HL-60 (cell line): ENCODE results near the gene MELTF.

Experiments
- DNase-seq, 2 experiments: peaks; one replicate each; pipeline ENCODE4 v3.0.0-alpha.2; 2010 to 2020; ENCODE audit warnings: low read depth in 1 of 2, low spot score in 1 of 2
- H3K27ac ChIP-seq: fragments of 250-450 bp; sonication (Bioruptor Pico); replicated peaks from 2 replicates; pipeline ENCODE4 v1.5.1; 2020; ENCODE audit warnings: mild to moderate bottlenecking, moderate library complexity
- H3K27me3 ChIP-seq: fragments of 250-450 bp; sonication (Bioruptor Pico); 2 replicates; pipeline ENCODE4 v1.5.1; 2021; ENCODE audit warnings: mild to moderate bottlenecking, moderate library complexity; ENCODE audit not compliant: insufficient read depth, poor library complexity, severe bottlenecking
- H3K4me3 ChIP-seq: replicated peaks from 2 replicates; pipeline ENCODE4 v1.5.1; 2011; ENCODE audit warnings: mild to moderate bottlenecking, control low read depth, low read length; ENCODE audit not compliant: insufficient read depth
- GABPA ChIP-seq: IDR thresholded peaks from 2 replicates; pipeline ENCODE4 v1.6.1; 2012; ENCODE audit warnings: low read depth
- POLR2AphosphoS5 ChIP-seq: IDR thresholded peaks from 2 replicates; pipeline ENCODE4 v1.6.1; 2012; ENCODE audit warnings: low read depth
- SPI1 ChIP-seq: IDR thresholded peaks from 2 replicates; pipeline ENCODE4 v1.6.1; 2012; ENCODE audit warnings: low read depth, mild to moderate bottlenecking, borderline replicate concordance
- TF ChIP-seq, protein P1 (sequence below): IDR thresholded peaks from 2 replicates; pipeline ENCODE4 v1.6.1; 2012; ENCODE audit warnings: low read depth; ENCODE audit not compliant: insufficient replicate concordance
- TF ChIP-seq, protein P2 (sequence below): IDR thresholded peaks from one replicate; pipeline ENCODE4 v1.5.1; 2011; ENCODE audit warnings: low read length, control low read depth, inconsistent platforms; ENCODE audit not compliant: insufficient read depth

Gene MELTF

DNA sequence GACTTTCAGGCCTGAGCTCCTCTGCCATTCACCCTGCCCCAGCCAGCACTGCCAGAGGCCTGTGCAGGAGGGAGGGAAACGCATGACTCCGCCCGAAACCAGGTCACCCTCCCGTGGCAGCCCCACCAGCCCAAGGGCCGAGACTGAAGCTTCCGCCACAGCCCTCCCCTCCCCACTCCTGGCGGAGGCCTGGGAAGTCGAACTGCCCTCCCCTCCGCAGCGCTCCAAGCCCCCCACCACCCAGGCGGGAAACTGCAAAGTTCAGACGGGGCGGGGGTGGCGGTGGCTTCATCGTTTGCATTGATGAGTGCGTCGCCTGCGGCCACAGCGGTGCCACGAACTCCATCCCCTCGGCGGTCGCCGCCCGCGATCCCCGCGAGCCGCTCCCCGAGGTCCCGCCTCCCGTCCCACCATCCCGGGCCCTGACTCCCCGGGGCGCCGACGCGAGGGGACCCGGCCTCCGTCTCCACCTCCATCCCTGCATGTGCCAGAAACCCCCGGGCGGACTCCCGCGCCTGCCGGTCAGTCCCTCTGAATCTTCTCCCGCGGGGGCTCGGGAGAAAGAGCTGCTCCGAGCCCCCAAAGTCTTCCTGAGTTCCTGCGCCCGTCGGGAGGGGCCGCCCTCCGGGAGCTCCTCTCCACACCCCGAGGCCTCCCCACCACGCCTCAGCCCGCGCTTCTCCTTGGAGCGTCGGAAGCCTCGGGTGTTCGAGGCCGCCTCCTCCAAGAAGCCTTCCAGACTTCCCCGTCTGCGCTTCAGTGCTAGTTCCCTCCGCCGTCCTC, 698 bp downstream of the MELTF start:
- peaks cover 4% of the 10 kb centered on the region for H3K27me3 ChIP-seq
- TF ChIP-seq, protein P1, sequence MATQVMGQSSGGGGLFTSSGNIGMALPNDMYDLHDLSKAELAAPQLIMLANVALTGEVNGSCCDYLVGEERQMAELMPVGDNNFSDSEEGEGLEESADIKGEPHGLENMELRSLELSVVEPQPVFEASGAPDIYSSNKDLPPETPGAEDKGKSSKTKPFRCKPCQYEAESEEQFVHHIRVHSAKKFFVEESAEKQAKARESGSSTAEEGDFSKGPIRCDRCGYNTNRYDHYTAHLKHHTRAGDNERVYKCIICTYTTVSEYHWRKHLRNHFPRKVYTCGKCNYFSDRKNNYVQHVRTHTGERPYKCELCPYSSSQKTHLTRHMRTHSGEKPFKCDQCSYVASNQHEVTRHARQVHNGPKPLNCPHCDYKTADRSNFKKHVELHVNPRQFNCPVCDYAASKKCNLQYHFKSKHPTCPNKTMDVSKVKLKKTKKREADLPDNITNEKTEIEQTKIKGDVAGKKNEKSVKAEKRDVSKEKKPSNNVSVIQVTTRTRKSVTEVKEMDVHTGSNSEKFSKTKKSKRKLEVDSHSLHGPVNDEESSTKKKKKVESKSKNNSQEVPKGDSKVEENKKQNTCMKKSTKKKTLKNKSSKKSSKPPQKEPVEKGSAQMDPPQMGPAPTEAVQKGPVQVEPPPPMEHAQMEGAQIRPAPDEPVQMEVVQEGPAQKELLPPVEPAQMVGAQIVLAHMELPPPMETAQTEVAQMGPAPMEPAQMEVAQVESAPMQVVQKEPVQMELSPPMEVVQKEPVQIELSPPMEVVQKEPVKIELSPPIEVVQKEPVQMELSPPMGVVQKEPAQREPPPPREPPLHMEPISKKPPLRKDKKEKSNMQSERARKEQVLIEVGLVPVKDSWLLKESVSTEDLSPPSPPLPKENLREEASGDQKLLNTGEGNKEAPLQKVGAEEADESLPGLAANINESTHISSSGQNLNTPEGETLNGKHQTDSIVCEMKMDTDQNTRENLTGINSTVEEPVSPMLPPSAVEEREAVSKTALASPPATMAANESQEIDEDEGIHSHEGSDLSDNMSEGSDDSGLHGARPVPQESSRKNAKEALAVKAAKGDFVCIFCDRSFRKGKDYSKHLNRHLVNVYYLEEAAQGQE: no peak
- TF ChIP-seq, protein P2, sequence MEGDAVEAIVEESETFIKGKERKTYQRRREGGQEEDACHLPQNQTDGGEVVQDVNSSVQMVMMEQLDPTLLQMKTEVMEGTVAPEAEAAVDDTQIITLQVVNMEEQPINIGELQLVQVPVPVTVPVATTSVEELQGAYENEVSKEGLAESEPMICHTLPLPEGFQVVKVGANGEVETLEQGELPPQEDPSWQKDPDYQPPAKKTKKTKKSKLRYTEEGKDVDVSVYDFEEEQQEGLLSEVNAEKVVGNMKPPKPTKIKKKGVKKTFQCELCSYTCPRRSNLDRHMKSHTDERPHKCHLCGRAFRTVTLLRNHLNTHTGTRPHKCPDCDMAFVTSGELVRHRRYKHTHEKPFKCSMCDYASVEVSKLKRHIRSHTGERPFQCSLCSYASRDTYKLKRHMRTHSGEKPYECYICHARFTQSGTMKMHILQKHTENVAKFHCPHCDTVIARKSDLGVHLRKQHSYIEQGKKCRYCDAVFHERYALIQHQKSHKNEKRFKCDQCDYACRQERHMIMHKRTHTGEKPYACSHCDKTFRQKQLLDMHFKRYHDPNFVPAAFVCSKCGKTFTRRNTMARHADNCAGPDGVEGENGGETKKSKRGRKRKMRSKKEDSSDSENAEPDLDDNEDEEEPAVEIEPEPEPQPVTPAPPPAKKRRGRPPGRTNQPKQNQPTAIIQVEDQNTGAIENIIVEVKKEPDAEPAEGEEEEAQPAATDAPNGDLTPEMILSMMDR: no peak
- no peak for TF ChIP-seq POLR2AphosphoS5
- TF ChIP-seq GABPA: no peak
- no peak for TF ChIP-seq SPI1
- no peak for DNase-seq
- no peak overlapping the region for H3K27ac ChIP-seq
- peak overlapping the region; percentile 46 for H3K4me3 ChIP-seq

DNA sequence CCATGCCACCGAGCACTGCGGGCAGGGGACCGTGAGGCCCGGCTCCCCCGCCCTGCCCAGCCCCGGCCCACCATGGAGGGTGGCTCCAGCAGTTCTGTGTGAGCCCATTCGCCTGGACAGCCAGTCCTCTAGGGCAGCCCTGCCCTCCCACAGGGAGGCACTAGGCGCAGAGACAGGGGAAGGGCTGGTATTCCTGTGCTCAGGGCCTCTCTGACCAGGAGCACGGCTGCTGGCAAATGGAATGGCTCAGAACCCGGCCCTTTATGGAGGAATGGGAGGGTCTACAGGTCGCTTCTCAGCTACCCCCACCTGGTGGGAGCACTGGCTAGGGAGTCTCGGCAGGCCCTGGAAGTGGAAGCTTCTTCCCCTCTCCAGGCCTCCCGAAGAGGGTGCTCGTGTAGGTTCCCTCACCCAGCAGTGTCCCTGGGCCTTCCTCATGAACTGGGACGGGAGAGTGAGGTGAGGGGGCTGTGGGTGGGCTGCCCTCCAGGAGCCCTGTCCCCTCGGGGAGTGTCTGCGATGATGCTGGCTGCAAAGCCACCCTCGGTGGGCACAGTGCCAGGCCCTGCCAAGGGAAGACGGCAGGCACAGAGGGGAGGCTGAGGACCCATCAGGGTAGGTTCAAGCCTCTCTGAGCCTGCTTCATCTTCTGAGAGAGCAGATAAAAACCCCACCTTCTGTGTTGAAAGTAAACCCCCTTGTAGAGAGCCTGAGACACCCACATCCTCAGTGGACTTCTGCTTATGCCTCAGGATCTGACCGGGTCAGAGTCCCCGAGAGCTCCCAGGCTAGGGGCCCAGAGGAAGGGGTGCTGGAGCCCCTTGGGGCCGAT, 1.5 kb downstream of the MELTF start:
- Histone ChIP-seq H3K4me3 (no peak overlapping the region), H3K27ac (no peak overlapping the region)
- no peak for DNase-seq

More for the DNA sequence above, 1.5 kb downstream of the MELTF start:
- peaks cover 4% of the 10 kb centered on the region for H3K27me3 ChIP-seq
- TF ChIP-seq, protein P2: no peak
- TF ChIP-seq POLR2AphosphoS5: no peak
- TF ChIP-seq SPI1: no peak
- no peak for TF ChIP-seq GABPA
- TF ChIP-seq, protein P1: no peak
